Esophagus muscularis mucosa (tissue), 4 donors: Measurements from ENCODE around the gene RTBDN.
"Not testable (repeated sequence)": the region's sequence is repeated elsewhere in the genome, so short reads cannot be mapped to it uniquely, and the experiment has no call there.

Experiments used
- CTCF ChIP-seq, 3 experiments: fragments of 200-600 bp in 2 of 3; fragments of 450-650 bp in 1 of 3; sonication (generic) in 2 of 3; IDR thresholded peaks; one replicate each; pipeline ENCODE4 v1.5.1; 2017 to 2019; ENCODE audit warnings: antibody characterized with exemption in 3 of 3, mild to moderate bottlenecking in 2 of 3, moderate library complexity in 1 of 3
- EP300 ChIP-seq: sonication (generic); formaldehyde crosslinking; IDR thresholded peaks from one replicate; pipeline ENCODE4 v1.6.1; 2017; ENCODE audit warnings: antibody characterized with exemption
- POLR2A ChIP-seq: fragments of 450-650 bp; IDR thresholded peaks from one replicate; pipeline ENCODE4 v1.6.1; 2017; ENCODE audit warnings: antibody characterized with exemption, moderate library complexity, mild to moderate bottlenecking, low read depth
- POLR2AphosphoS5 ChIP-seq, 2 donors: sonication (generic); formaldehyde crosslinking; IDR thresholded peaks; one replicate each; pipeline ENCODE4 v1.6.1; 2017; ENCODE audit warnings: antibody characterized with exemption in 2 of 2

DNA sequence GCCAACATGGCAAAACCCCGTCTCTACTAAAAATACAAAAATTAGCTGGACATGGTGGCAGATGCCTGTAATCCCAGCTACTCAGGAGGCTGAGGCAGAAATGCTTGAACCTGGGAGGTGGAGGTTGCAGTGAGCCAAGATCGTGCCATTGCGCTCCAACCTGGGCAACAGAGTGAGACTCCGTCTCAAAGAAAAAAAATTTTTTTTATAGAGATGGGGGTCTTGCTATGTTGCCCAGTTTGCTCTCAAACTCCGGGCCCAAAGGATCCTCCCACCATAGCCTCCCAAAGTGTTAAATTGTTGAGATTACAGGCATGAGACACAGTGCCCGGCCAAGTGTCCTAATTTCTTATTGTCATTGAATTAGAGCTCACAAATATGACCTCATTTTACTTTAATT is 17.2 kb downstream of the RTBDN start:
- not testable (repeated sequence) for TF ChIP-seq CTCF (IDR thresholded peaks at IDR 0.05); POLR2AphosphoS5 (IDR thresholded peaks at IDR 0.05); POLR2A; EP300
